ENCODE measurements around the gene LILRB3. TPM values are rescaled to one million over a fixed set of nuclear protein-coding genes. Genes with fewer than 3 reads are reported as not detected.
A peak's percentile ranks its signal among the peaks of the same experiment; 100 is the strongest.
"Not testable (repeated sequence)": the region's sequence is repeated elsewhere in the genome, so short reads cannot be mapped to it uniquely, and the experiment has no call there.

LILRB3 gene
- total and polyA plus RNA-seq, 9 donors = 1.4 to 4.2 (median 2.7) TPM

DNA sequence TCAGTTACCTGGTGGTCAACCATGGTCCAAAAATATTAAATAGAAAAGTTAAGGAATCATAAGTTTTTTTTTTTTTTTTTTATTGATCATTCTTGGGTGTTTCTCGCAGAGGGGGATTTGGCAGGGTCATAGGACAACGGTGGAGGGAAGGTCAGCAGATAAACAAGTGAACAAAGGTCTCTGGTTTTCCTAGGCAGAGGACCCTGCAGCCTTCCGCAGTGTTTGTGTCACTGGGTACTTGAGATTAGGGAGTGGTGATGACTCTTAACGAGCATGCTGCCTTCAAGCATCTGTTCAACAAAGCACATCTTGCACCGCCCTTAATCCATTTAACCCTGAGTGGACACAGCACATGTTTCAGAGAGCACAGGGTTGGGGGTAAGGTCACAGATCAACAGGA, 8.6 kb downstream of the LILRB3 start:
- not testable (repeated sequence) for H3K9me3 ChIP-seq (replicated peaks; ENCODE audit: control insufficient read depth, low read depth, low read length); DNase-seq; H3K4me1 ChIP-seq (ENCODE audit: control insufficient read depth, insufficient read depth, low read length); H3K27ac ChIP-seq (ENCODE audit: low read length); H3K36me3 ChIP-seq (ENCODE audit: control insufficient read depth, insufficient read depth, low read length); H3K4me3 ChIP-seq (ENCODE audit: low read length); H3K27me3 ChIP-seq (ENCODE audit: control insufficient read depth, insufficient read depth, low read length)
- WGBS (ENCODE audit: insufficient coverage) = no CpG with 5 or more reads among the region's 5 CpGs

DNA sequence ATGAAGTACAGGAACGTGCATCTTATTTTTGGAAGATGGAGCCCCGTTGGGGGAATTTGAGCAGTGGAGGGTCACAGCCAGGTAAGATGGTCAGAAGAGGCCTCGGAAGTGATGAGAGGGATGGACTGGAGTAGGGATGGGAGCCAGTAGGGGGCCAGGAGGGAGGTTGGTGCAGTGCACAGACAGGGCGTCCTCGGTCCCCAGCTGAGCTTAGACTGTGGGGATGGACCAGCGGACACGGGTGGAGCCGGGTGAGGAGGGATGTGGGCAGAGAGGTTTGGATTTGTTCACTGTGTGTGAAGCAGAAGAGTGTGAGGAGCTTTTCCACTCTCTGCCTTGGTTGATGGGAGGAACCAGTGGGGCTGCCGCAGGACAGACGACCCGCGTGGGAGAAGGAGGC, 11.6 kb downstream of the LILRB3 start:
- H3K27ac ChIP-seq (ENCODE audit: low read length) = no peak overlapping the region

DNA sequence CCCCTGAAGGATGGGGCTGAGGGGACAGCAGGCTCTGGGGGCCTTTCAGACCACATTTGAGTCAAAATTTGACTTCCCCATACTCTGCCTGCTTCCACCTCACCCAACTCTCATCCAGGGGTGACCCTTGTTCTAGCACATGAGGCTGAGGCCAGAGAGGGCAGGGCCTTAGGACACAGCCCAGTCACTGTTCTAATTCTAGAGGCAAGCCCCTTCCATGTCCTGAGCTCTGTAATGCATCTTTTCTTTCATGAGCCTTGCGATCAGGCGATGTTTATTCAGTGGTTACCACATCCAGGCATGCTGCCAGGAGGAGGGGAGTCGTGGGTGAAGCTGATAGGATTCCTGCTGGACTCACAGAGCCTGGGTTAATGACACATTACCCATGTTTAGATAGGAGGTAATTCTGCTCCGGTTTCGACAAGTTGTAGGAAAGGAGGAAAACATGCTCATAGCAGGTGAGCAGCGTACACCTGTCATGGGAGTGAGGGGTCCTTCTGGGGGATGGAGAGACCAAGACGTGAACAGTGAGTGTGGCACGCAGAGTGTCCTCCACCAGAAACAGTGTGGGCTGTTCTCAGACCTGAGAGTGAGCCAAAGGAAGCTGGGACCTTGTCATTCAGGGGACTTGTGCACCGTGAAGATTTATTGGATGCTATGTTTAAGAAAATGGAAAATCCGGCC, 12.9 kb downstream of the LILRB3 start:
- Histone ChIP-seq H3K4me1 (ENCODE audit: control insufficient read depth, insufficient read depth, low read length) (peaks cover 30% of the 10 kb centered on the region), H3K36me3 (ENCODE audit: control insufficient read depth, insufficient read depth, low read length) (peaks cover 39% of the 10 kb centered on the region), H3K9me3 (replicated peaks; ENCODE audit: control insufficient read depth, low read depth, low read length) (no peaks in the 10 kb centered on the region), H3K27me3 (ENCODE audit: control insufficient read depth, insufficient read depth, low read length) (no peaks in the 10 kb centered on the region), H3K4me3 (ENCODE audit: low read length) (no peak overlapping the region), H3K27ac (ENCODE audit: low read length) (peak overlapping the region; percentile 82)
- peak; percentile 69 for DNase-seq
- WGBS (ENCODE audit: insufficient coverage) = 79% methylated on average over 8 of the region's 10 CpGs

More for the DNA sequence above, 11.6 kb downstream of the LILRB3 start:
- Histone ChIP-seq H3K27me3 (ENCODE audit: control insufficient read depth, insufficient read depth, low read length) (no peaks in the 10 kb centered on the region), H3K4me3 (ENCODE audit: low read length) (no peak overlapping the region), H3K36me3 (ENCODE audit: control insufficient read depth, insufficient read depth, low read length) (peaks cover 27% of the 10 kb centered on the region), H3K4me1 (ENCODE audit: control insufficient read depth, insufficient read depth, low read length) (peaks cover 28% of the 10 kb centered on the region), H3K9me3 (replicated peaks; ENCODE audit: control insufficient read depth, low read depth, low read length) (no peaks in the 10 kb centered on the region)
- WGBS (ENCODE audit: insufficient coverage) = 72% methylated on average over 8 of the region's 12 CpGs
- no peak for DNase-seq

GRCh38 chr19:54209058-54209810, 13.6 kb downstream of the LILRB3 start:
- peaks cover 34% of the 10 kb centered on the region for H3K4me1 ChIP-seq (ENCODE audit: control insufficient read depth, insufficient read depth, low read length)
- 44% methylated on average over 23 of the region's 24 CpGs for WGBS (ENCODE audit: insufficient coverage)
- peak overlapping the region; percentile 82 for H3K27ac ChIP-seq (ENCODE audit: low read length)

GRCh38 chr19:54208784-54209057, 14.1 kb downstream of the LILRB3 start:
- no peaks in the 10 kb centered on the region for H3K9me3 ChIP-seq (replicated peaks; ENCODE audit: control insufficient read depth, low read depth, low read length)
- H3K27ac ChIP-seq (ENCODE audit: low read length) = peak overlapping the region; percentile 82
- H3K4me3 ChIP-seq (ENCODE audit: low read length) = no peak overlapping the region
- H3K36me3 ChIP-seq (ENCODE audit: control insufficient read depth, insufficient read depth, low read length) = peaks cover 51% of the 10 kb centered on the region
- no peak for DNase-seq
- peaks cover 35% of the 10 kb centered on the region for H3K4me1 ChIP-seq (ENCODE audit: control insufficient read depth, insufficient read depth, low read length)
- no peaks in the 10 kb centered on the region for H3K27me3 ChIP-seq (ENCODE audit: control insufficient read depth, insufficient read depth, low read length)
- 40% methylated on average over 7 of the region's 8 CpGs for WGBS (ENCODE audit: insufficient coverage)

More at GRCh38 chr19:54209058-54209810, 13.6 kb downstream of the LILRB3 start:
- H3K27me3 ChIP-seq (ENCODE audit: control insufficient read depth, insufficient read depth, low read length) = no peaks in the 10 kb centered on the region
- peaks cover 46% of the 10 kb centered on the region for H3K36me3 ChIP-seq (ENCODE audit: control insufficient read depth, insufficient read depth, low read length)
- no peak overlapping the region for H3K4me3 ChIP-seq (ENCODE audit: low read length)
- H3K9me3 ChIP-seq (replicated peaks; ENCODE audit: control insufficient read depth, low read depth, low read length) = no peaks in the 10 kb centered on the region
- no peak for DNase-seq

DNA sequence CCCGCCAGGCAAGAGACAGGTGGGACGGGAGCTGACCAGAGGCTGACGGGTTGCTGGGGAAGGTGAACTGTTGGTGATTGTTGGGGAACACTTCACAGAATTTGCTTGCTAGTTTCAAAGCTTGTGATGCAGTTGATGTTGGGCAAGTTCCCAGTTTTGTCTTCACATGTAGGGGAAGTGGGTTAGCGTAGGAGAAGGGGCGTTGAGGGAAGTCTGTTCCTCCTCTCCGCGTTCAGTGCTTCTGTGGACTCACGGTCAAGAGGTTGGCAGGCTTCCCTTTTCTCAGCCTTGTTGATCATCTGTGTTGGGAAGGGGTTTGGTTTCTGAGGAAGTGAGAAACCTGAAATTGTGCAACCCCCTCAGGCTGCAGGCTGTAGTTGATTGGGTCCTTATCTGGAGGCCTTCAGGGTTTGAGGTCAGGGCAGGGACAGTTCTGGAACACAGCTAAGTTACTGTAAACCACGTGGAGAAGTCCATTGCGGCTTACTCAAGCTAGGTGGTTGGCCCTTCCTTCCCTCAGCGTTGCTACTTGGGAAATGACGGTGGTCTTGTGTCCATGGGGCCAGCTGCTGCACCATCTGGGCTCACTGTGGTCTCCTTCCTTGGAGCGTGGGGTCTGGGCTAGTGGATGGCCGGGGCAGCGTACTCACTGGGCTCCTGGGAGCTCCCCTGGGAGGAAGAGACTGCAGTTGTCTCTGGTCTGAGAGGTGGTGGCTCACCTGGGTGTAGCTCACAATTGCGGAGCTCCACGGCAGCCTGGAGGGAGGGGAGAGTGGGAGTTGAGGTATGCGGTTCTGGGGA, 14.6 kb downstream of the LILRB3 start:
- no peak overlapping the region for H3K4me3 ChIP-seq (ENCODE audit: low read length)
- 57% methylated on average over 11 of the region's 18 CpGs for WGBS (ENCODE audit: insufficient coverage)
- peaks cover 57% of the 10 kb centered on the region for H3K36me3 ChIP-seq (ENCODE audit: control insufficient read depth, insufficient read depth, low read length)
- peak; percentile 91 for DNase-seq
- no peaks in the 10 kb centered on the region for H3K9me3 ChIP-seq (replicated peaks; ENCODE audit: control insufficient read depth, low read depth, low read length)
- no peaks in the 10 kb centered on the region for H3K27me3 ChIP-seq (ENCODE audit: control insufficient read depth, insufficient read depth, low read length)
- peak overlapping the region; percentile 82 for H3K27ac ChIP-seq (ENCODE audit: low read length)
- H3K4me1 ChIP-seq (ENCODE audit: control insufficient read depth, insufficient read depth, low read length) = peaks cover 38% of the 10 kb centered on the region

- Histone ChIP-seq H3K4me1 (ENCODE audit: control insufficient read depth, insufficient read depth, low read length) (peaks cover 43% of the 10 kb centered on the region), H3K4me3 (ENCODE audit: low read length) (no peak overlapping the region), H3K27ac (ENCODE audit: low read length) (peak overlapping the region; percentile 78), H3K27me3 (ENCODE audit: control insufficient read depth, insufficient read depth, low read length) (no peaks in the 10 kb centered on the region), H3K9me3 (replicated peaks; ENCODE audit: control insufficient read depth, low read depth, low read length) (no peaks in the 10 kb centered on the region), H3K36me3 (ENCODE audit: control insufficient read depth, insufficient read depth, low read length) (peaks cover 62% of the 10 kb centered on the region)
- 72% methylated on average over 5 of the region's 5 CpGs for WGBS (ENCODE audit: insufficient coverage)
- DNase-seq = no peak
Observed at GRCh38 chr19:54207676-54207982, 15.2 kb downstream of the LILRB3 start.

- DNase-seq; H3K4me3 ChIP-seq (ENCODE audit: low read length): not testable (repeated sequence)
- 100% methylated on average over 2 of the region's 23 CpGs for WGBS (ENCODE audit: insufficient coverage)
Observed at GRCh38 chr19:54207193-54207592, 15.6 kb downstream of the LILRB3 start.

GRCh38 chr19:54206831-54207177, 16.0 kb downstream of the LILRB3 start:
- peak overlapping the region; percentile 42 for H3K27ac ChIP-seq (ENCODE audit: low read length)
- H3K36me3 ChIP-seq (ENCODE audit: control insufficient read depth, insufficient read depth, low read length) = peaks cover 71% of the 10 kb centered on the region
- H3K4me3 ChIP-seq (ENCODE audit: low read length) = no peak overlapping the region
- no peak for DNase-seq
- no peaks in the 10 kb centered on the region for H3K27me3 ChIP-seq (ENCODE audit: control insufficient read depth, insufficient read depth, low read length)
- 81% methylated on average over 11 of the region's 13 CpGs for WGBS (ENCODE audit: insufficient coverage)
- H3K9me3 ChIP-seq (replicated peaks; ENCODE audit: control insufficient read depth, low read depth, low read length) = no peaks in the 10 kb centered on the region
- peaks cover 51% of the 10 kb centered on the region for H3K4me1 ChIP-seq (ENCODE audit: control insufficient read depth, insufficient read depth, low read length)

More at GRCh38 chr19:54207193-54207592, 15.6 kb downstream of the LILRB3 start:
- not testable (repeated sequence) for H3K27me3 ChIP-seq (ENCODE audit: control insufficient read depth, insufficient read depth, low read length); H3K9me3 ChIP-seq (replicated peaks; ENCODE audit: control insufficient read depth, low read depth, low read length)
- Histone ChIP-seq H3K36me3 (ENCODE audit: control insufficient read depth, insufficient read depth, low read length) (peaks cover 67% of the 10 kb centered on the region), H3K4me1 (ENCODE audit: control insufficient read depth, insufficient read depth, low read length) (peaks cover 47% of the 10 kb centered on the region), H3K27ac (ENCODE audit: low read length) (peak overlapping the region; percentile 78)
